IPS DF 4.7 (cell line): ENCODE data around the gene ZNHIT6.
"Not testable (repeated sequence)": the region's sequence is repeated elsewhere in the genome, so short reads cannot be mapped to it uniquely, and the experiment has no call there.

Experiments
- DNase-seq: peaks from one replicate; pipeline ENCODE4 v3.0.0-alpha.2; 2013; ENCODE audit warnings: low spot score; ENCODE audit errors: extremely low read depth

Gene ZNHIT6

GRCh38 chr1:85672031-85672660 is 36.1 kb downstream of the ZNHIT6 start:
- no peak for DNase-seq

GRCh38 chr1:85665932-85666331 is 42.3 kb downstream of the ZNHIT6 start:
- no peak for DNase-seq

GRCh38 chr1:85663382-85663781 is 44.9 kb downstream of the ZNHIT6 start:
- no peak for DNase-seq

GRCh38 chr1:85661767-85662166 is 46.5 kb downstream of the ZNHIT6 start:
- DNase-seq = no peak

DNA sequence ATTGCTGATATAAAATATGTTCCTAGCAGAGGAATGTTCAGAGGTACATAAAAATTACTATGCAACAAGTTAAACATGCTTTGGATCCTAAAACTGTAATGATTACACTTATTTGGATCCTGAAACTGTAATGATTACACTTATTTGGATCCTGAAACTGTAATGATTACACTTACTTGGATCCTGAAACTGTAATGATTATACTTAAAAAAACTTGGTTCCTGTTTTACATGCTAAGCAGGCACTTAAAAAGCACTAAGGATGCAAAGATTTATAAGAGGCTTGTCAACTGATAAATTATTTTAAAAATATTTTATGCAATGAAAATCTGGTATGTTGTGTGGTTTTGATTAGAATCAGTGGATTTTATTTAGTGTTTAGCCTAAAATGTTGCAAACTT is 47.7 kb downstream of the ZNHIT6 start:
- no peak for DNase-seq

DNA sequence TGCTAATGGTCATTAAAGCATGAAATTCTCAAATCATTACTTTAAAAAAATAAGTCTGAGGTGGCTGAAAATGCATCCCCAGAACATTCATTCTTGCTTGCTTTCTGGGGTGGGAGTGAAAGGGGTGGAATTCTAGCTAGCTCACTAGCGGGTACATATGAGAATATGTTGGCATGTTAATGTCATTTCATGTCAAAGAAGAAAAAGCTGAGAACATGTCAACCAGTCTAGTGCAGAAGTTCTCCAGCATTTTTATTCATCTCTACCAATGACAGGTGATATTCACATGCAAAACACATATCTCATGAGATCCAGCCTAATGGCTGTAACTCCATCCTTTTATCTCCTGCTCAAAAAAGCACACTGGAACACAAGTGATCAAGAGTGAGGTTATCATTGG is 49.1 kb downstream of the ZNHIT6 start:
- DNase-seq = no peak

DNA sequence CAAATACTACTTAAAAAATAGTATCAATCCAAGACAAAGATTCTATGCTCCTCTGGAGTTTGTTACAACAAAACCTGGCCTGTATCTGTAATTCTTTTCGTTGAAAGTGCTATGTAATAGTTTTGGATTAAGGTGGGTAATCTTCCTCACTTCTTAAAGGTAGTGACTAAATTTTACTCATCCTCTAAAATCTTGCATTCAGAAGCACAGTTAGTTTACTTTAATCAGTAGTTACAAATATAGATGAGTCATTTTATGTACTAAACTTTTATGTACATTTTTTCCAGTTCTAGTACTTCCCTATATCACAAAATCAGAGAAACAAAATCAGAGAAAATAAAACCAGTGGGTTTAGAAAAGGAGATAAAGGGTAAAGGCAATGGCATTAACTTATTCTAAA is 51.3 kb downstream of the ZNHIT6 start:
- no peak for DNase-seq

- DNase-seq = no peak
Observed at GRCh38 chr1:85656256-85656655, 52.0 kb downstream of the ZNHIT6 start.

GRCh38 chr1:85655315-85655714 is 52.9 kb downstream of the ZNHIT6 start:
- DNase-seq = no peak

- no peak for DNase-seq
Observed at GRCh38 chr1:85654066-85654782, 54.0 kb downstream of the ZNHIT6 start.

DNA sequence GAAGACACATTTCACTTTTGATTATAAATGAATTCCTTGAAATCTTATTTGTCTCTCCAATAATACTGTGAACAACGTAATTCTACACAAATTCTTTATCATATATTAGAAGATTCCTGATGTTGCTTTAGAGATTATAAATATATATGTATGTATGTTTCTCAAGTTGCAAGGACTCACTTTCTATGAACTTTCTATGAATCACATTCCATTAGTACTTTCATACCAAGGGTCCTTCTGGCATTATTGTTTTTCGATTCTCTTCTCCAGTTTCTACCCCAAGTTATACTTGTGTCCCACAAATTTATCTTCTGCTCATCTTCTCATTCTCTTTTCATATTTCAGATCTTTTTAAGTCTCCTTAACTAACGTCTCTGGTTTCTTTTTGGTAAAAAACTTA is 55.9 kb downstream of the ZNHIT6 start:
- no peak for DNase-seq

DNA sequence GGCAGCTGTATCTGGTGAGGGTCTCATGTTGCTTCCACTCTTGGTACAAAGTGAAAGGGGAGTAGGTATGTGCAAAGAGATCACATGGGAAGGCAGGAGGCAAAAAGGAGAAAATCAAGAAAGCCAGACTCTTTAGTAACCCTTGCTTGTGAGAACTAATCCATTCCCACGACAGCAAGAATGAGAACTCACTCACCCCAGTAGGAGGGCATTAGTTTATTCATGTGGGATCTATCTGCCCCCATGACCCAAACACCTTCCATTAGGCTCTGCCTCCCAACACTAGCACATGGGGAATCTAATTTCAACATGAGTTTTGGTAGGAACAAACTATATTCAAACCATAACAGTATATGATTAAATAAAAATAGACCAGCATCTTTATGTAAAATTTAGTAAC is 57.6 kb downstream of the ZNHIT6 start:
- DNase-seq = no peak

GRCh38 chr1:85649591-85649990 is 58.6 kb downstream of the ZNHIT6 start:
- no peak for DNase-seq

GRCh38 chr1:85641598-85642556 is 66.4 kb downstream of the ZNHIT6 start:
- DNase-seq = not testable (repeated sequence)

DNA sequence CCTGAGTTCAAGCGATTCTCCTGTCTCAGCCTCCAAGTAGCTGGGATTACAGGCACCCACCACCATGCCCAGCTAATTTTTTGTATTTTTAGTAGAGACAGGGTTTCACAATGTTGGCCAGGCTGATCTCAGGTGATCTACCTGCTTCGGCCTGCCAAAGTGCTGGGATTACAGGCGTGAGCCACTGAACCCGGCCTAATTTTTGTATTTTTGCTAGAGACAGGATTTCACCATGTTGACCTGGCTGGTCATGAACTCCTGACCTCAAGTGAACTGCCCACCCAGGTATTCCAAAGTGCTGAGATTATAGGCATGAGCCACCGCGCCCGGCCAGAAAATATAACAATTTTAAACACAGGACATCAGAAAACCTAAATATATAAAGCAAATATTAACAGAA is 68.3 kb downstream of the ZNHIT6 start:
- not testable (repeated sequence) for DNase-seq

GRCh38 chr1:85638412-85638811 is 69.8 kb downstream of the ZNHIT6 start:
- no peak for DNase-seq

DNA sequence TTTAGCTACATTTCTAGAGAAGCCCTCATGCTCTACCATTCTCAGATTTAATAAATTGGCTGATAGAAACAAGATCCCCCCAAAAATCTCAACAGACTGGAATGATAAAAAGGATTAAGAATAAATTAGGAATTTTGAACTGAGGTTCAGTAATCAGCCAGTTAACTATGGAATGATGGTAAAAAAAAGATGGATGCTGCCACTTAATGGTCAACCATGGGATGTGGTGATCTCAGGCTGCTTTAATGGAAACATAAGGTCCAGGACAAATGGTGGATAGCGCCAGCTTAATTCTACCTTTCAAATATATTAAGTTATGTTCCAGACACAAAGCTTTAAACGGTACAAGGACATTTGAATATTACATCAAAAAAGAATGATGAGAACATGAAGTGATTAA is 77.7 kb downstream of the ZNHIT6 start:
- no peak for DNase-seq

GRCh38 chr1:85629532-85629920 is 78.7 kb downstream of the ZNHIT6 start:
- no peak for DNase-seq

- DNase-seq = no peak
Observed at GRCh38 chr1:85628791-85629531, 79.3 kb downstream of the ZNHIT6 start.

GRCh38 chr1:85626818-85627217 is 81.4 kb downstream of the ZNHIT6 start:
- DNase-seq = no peak

GRCh38 chr1:85624361-85624760 is 83.9 kb downstream of the ZNHIT6 start:
- DNase-seq = no peak
